Activated CD8-positive, alpha-beta memory T cell treated with anti-CD3 and anti-CD28 coated beads, Interleukin-2, amount 50 U/mL, for 48 hours (primary cell): Measurements from ENCODE around the gene AP1M1.

Experiments used
- DNase-seq: peaks from one replicate; pipeline ENCODE4 v3.0.0-alpha.2; 2020

AP1M1 gene

DNA sequence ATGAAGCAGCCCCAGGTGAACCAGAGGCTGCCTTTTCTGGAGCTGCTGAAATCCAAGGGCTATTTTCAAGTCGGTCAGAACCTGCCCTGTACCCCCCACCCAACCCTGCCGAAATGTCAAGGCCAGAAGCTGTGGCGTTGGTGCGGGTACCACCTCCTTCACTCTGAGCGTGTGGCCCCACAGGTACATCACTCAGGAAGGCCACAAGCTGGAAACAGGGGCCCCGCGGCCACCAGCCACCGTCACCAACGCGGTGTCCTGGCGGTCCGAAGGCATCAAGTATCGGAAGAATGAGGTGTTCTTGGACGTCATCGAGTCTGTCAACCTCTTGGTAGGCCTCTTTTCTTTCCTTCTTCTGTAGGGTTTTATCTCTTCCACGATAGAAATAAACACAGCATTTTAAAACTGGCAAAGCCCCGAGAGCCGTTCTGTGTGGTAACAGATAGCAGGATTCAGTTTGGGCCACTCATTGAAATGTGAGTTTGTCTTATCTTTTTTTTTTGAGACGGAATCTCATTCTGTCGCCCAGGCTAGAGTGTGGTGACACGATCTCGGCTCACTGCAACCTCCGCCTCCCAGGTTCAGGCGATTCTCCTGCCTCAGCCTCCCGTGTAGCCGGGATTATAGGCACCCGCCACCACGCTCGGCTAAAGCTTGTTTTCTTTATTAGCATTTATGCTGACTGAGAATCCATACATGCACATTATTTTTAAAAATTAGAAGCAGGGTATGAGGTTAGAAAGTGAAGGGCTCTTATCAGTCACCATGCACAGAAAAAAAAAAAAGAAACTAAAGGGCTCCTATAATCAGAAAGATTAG is 11.3 kb downstream of the AP1M1 start:
- DNase-seq: no peak

DNA sequence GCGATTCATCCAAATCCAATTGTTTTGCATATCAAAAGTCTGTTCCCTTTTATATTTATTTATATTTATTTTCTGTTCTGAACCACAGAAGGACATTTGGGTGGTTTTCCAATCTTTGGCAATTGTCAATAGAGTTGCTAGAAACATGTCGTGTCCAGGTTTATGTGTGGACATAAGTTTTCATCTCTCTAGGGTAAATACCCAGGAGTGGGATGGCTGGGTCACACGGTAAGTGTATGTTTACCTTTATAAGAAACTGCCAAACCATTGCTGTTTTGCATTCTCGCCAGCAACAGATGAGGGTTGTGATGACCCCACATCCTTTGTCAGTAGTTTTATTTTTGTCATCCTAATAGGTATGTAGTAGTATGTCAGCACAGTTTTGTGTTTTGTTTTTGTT is 12.5 kb downstream of the AP1M1 start:
- DNase-seq: no peak

DNA sequence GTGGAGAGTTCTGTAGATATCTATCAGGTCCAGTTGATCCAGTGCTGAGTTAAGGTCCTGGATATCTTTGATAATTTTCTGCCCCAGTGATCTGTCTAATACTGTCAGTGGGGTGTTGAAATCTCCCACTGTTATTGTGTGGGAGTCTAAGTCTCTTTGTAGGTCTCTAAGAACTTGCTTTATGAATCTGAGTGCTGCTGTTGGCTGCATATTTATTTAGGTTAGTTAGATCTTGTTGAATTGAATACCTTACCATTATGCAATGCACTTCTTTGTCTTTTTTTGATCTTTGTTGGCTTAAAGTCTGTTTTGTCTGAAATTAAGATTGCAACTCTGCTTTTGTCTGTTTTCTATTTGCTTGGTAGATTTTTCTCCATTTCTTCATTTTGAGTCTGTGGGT is 15.4 kb downstream of the AP1M1 start:
- DNase-seq: no peak

DNA sequence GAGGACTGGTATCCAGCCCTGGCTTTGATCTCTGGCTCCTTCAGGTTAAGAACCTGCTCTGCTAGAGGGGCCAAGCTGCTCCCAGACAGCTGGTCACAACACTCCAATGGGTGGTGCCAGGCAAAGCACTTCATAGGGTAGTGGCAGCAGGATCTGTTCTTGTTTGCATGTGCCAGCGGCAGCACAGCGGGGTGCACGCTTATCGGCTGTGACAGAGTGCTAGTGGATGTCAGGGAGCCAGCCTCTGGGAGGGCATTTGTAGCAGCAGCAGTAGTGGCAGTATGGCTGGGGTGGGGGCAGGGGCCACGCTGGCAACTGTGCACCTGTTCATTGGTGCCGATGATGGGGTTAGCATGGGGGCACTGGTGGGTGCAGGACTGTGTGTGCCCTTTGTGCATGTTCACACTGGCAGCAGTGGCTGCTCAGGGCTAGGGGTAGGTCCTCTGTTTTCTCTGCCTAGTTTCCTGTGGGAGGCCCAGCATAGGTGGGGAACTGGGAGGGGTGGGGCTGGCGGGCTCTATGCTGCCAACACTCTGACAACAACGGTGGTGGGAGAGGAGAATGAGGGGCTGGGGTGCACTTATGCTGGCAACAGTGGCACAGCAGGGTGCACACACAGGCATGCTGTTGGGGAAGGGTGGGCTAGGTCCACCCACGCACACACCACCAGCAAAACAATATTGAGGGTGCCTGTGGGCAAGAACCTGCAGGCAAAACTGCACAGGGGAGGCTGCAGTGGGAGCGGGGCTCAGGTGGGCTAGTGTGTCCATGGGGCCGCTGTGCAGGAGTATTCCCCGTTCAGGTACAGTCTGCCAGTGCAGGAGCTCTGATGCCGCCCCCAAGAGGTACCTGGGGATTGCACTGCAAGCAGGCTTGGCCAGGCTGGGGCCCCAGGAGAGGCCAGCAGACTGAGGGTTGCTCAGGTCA is 19.3 kb downstream of the AP1M1 start:
- no peak for DNase-seq

DNA sequence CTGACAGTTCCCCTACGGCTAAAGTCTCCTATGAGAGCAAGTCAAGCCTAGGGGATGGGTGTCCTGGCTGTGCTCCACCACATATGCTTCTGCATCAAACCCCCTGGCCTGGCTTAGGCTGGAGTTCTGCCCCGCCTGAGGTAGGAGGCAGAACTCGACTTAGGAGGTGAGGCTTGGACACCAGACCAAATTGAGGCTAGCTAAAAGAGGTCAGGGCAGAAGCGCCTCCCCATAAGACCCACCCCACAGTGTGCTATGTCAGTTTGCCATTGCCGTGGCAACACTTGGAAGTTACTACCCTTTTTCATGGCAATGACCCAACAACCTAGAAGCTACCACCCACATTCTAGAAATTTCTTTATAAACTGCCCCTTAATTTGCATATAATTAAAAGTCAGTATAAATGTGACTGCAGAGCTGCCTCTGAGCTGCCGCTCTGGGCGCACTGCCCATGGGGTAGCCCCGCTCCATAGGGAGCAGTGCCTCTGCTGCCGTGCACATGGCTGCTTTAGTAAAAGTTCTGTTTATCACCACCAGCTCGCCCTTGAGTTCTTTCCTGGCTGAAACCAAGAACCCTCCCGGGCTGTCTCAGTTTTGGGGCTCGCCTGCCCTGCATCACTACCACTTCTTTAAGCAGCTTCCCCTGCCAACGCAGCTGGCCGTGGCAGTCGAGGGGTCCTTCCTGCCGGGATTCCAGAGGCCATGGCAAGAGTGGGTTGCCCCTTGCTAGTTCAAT is 20.2 kb downstream of the AP1M1 start:
- no peak for DNase-seq

DNA sequence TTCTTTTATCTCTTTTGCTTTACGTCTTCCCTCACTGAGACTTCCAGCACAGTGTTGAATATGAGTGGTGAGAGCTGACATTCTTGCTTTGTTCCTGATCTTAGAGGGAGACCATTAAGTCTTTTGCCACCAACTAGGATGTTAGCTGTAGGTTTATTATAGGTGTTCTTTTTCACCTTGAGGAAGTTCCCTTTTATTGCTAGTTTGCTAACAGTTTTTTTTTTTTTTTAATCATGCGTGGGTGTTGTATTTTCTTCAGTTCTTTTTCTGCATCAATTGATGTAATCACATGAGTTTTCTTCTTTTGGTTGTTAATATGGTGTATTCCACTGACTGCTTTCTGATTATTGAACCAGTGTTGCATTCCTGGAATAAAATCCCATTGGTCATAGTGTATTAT is 21.1 kb downstream of the AP1M1 start:
- no peak for DNase-seq

DNA sequence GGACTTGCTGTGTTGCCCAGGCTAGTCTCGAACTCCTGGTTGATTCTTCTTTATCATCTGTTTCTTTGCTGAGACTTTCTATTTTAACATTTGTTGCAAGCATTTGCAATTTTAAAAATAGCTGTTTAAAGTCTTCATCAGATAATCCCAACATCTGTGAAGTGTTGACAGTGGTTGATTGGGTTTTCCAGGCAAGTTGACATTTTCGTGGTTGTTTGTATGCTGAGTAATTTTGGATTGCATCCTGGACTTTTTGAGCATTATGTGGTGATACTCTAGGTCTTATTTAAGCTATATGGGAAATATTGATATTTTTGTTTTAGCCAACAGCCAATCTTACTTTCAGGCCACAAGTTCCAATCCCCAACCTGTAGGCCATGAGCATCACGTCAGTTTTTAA is 25.1 kb downstream of the AP1M1 start:
- DNase-seq: no peak

DNA sequence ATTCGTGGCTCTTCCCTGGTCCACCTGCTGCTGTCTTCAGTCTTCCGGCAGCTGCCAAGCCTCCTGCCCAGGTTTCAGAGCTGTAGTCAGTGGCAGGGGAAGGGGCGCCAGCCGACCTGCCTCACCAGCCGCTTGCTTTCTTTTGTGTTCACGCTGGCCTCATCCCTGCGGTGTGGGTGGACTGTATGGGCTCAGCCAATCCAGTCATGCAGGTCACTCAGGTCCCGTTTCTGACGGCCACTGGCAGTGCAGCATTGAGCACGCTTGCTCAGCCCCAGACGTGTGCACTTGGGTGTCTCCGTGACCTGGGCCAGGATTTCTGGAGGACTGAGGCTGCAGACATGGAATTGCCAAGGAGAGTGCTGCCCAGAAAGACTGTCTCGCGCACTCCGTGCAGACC is 26.0 kb downstream of the AP1M1 start:
- DNase-seq: no peak

DNA sequence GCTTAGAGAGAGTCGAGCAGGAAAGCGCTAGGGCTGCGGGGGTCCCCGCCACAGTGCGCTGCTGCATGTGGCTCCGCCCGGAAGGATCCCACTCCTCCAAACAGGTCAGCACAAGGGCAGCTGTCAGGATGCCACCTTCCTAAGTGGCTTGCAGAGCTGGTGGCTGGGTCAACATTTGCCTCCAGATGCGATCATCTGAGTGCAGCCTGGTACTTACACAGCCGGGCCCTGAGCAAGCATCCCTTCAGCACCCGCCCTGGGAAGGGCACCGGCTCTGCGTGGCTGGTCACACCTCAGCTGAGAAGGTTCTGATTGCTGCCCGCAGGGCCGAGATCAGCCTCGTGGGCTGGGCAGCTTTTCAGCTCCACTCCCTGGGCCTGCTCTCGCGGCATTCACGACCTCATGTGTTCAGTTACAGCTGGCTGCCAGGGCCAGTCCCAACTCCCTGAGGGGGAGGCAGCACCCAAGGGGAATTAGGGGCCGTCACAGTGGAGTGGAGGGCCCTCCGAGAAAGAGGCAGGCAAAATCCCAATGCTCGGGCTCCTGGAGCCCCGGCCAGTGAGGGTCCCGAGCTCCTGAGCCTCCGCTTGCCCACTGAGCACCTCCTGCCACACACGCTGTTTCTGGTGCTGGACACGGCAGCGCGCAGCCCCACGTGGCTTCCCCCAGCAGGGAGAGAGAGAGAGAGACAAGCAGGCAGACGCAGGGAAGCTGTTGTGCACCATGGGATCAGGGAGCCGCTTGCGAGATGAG is 26.8 kb downstream of the AP1M1 start:
- DNase-seq: no peak

DNA sequence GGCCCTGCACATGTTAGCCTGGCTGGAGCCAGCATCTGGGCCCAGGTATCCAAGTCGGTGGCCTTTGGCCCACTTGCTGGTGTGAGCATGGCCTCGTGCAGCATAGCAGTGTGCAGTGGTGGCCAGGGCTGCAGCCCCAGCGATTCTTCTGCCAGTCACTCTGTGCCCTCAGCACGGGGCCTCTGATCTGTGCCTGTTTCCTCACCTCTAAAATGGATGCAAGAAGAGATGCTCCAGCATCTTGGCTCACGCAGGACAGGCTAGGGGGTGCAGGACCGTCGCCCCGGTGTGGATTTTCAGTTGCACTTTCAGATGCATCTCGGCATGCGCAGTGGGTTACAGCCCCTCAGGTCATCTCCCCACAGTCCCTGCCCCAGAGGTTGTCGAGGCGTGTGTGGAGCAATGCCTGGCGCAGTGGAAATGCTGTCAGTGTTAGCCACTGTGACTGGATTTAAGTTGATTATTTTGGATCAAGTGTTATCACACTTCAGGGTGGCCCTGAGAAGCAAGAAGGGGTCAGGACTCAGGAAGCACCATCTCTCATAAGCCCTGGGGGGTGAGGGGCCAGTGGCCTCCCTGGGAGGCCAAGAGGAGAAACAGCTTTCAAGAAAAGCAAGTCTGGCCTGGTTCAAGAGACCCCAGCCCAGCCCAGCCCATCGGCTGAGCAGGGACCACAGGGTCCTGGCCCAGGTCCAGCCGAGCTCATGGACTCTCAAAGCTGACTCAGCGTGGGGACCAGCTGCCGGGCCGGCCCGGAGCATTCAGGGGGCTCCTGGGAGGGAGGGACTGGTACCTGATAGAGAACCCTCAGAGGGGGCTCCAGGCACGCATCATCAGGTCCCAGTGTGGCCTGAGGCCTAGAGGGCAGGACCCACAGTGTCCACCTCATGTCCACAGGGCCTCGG is 27.8 kb downstream of the AP1M1 start:
- DNase-seq: no peak

DNA sequence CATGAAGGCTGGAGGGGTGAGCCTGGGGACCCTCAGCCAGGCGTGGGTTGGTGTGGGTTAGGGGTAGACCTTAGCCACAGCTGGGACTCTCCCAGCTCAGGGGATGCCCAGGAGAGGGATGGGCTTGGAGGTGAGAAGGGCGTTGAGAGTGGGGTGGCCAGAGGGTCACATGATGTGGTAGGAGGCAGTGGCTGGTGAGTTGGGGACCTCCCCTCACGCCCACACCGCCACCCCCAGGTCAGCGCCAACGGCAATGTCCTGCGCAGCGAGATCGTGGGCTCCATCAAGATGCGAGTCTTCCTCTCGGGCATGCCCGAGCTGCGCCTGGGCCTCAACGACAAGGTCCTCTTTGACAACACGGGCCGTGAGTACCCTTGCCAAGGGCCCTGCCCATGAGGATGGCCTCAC is 28.5 kb downstream of the AP1M1 start:
- no peak for DNase-seq

DNA sequence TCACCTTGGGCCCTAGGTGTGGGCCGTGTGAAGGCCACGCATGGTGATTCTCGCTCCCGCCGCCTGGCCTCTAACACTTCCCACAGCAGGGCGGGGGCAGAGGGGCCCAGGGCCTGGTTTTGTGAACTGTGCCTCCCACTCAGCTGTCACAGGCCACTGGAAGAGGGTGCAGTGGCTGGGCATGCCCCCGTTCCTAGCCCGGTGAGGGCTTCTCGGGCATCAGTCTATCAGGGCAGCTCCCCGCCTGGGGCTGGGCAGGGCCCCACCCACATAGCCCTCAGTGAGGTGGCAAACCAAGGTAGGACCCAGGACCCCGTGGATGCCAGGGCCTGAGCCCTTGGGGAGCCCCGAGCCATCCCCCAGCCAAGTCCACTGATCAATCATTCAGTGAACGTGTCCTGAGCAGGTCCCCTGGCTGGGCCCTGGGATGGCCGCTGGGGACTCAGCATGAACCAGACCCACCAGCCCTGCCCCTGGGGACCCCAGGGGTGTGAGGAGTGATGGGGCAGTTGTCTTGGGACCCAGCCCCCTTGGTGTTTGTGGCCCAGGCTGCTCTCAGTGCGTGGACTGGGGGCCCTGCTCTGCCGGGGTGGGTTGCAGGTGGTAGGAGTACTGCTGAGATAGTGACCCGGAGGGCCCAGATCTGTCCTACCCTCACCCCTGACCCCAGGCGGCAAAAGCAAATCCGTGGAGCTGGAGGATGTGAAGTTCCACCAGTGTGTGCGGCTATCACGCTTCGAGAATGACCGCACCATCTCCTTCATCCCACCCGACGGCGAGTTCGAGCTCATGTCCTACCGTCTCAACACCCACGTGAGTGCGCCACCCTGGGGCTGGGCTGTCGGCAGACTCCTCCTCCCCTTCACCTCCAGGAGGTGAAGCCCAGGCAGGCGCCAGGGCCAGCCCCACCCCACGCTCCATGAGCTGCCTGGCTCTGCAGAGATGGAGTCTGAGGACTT is 29.4 kb downstream of the AP1M1 start:
- no peak for DNase-seq

DNA sequence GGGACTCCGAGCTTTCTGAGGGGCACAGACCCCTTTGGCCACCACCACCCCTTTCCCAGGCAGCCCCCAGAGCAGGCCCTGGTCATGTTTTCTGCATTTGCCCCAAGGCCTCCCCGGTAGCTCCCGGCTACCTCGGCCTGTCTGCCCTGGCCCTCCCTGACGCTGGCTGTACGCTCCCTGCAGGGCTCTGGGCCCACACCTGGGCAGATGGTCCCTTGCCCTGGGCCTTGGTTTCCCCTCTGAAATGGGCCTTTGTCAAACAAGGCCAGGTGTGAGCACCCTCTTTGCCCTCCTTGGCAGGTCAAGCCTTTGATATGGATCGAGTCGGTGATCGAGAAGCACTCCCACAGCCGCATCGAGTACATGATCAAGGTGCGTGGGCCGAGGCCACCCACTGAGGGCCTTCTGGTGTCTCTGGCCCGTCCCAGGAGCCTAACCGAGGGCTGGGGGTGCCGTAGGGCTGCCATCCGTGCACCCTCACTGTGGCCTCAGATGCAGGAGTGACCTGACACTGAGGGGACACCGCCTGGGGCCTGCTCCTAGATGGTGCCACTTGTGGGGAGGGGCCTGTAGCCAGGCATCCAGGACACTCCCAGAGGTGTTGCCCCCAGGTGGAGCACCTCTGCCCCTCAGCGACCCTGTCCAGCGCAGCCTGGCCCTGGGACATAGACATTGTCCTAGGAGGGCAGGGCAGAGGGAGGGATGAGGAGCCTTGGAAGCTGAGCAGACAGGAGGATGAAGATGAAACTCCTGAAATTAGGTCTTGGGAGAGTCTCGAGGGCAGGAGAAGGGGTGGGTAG is 30.3 kb downstream of the AP1M1 start:
- no peak for DNase-seq

DNA sequence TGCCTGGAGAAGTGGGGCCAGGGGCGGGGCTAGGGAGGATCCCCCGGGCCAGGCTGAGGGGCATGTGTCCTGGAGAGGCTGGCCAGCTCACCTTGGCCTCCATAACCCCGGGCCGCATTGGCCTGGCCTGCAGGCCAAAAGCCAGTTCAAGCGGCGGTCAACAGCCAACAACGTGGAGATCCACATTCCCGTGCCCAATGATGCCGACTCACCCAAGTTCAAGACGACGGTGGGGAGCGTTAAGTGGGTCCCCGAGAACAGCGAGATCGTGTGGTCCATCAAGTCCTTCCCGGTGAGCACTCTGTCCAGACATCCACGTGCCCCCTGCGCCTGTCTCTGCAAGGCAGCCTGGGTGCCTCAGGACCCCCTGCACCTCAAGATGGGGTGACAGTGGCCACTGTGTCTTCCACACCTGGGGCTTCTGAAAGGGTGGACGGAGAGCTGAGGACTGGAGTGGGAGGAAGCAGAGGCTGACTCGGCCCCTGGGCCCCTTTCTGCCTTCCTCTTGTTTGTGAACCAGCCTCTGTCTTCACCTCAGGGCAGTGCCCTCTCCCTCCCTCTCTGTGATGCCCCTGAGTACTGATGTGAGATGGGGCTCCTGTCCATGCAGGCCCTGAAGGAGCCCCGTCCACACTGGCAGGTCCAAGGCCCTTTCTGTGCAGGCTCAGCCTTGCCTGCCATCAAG is 31.1 kb downstream of the AP1M1 start:
- DNase-seq: no peak

DNA sequence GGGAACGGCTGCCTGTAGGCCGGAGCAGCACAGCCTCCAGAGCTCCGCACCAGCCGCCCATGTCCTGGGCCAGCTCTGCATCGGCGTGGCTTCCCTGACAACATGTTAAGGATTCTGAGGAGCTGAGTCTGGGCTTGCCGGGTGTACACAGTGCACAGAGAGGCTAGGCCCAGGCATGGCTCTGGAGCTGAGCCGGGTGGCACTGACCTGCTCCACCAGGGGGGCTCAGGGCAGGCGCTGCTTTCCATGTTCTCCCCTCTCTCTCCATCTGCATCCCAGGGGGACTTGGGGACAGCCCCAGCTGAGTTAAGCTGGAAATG is 31.6 kb downstream of the AP1M1 start:
- DNase-seq: no peak

DNA sequence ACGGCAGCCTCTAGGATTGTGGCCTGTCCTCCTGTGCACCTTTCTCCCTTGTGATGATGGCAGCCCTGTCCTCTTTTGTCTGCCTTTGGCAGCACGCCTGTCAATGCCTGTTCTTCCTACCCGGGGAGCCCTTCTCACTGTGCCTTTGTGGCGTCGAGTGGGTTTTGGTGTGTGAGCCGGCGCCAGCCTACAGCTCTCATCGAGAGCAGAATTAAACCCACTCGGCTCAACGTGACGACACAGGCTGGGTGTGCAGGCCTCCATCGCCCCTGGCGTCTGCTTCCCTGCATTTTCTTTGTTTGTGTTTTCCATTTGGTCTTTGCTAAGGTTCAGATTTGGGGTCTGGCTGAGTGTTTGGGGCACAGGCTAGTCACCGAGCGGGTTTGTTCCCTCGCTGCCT is 34.4 kb downstream of the AP1M1 start:
- DNase-seq: no peak

DNA sequence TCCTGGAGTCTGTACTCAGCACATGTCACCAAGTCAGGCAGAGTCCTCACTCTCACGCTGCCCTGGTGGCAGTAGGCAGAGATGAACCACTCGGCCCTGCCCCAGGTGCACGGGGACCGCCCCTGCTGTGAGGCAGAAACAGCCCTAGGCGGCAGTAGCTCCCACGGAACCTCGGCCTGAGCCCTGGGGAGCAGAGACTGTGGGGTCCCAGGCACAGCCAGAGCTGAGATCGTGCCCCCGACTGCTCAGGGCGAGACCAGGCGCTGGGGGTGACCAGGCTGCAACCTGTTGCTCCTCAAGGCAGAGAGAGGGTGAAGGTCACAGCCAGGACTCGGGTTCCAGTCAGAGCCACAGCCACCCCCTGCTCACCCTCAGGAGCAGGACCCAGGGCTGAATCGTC is 34.9 kb downstream of the AP1M1 start:
- no peak for DNase-seq

DNA sequence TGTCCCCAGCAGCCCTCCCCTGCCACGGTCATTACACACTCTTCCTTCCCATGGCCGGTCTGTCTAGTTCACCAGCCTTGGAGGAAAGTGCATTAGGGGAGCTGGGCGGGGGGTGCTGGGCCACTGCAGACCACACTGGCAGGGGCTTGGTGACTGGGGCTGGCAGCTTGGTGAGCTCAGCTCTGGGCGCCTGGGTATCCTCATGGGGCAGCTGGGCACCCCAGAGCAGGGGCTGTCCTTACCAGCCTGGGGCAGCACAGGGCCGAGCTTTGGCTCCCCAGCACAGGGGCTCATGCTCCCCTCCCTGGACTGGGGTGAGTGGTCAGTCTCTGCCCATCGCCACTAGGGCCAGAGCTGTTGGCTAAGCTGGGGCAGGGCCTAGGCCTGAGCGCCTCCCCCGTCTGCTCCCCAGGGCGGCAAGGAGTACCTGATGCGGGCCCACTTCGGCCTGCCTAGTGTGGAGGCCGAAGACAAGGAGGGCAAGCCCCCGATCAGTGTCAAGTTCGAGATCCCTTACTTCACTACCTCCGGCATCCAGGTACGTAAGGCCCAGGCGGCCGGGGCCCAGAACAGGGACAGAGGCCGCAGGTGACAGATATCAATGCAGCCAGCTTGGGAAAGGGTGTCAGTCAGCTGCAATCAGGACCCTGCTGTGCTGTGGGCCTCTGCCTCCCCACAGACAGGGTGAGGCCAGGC is 35.5 kb downstream of the AP1M1 start:
- no peak for DNase-seq
